HG02938 (cell line): Measurements from ENCODE around the gene CAMK2A.
A peak's percentile ranks its signal among the peaks of the same experiment; 100 is the strongest.
"Not testable (repeated sequence)": the region's sequence is repeated elsewhere in the genome, so short reads cannot be mapped to it uniquely, and the experiment has no call there.

Experiments
- ATAC-seq: cut with Tn5 transposase; IDR thresholded peaks from one replicate; pipeline ENCODE4 v1.9.1; 2021; ENCODE audit warnings: mild to moderate bottlenecking, moderate library complexity; ENCODE audit not compliant: unreplicated experiment

Gene CAMK2A

DNA sequence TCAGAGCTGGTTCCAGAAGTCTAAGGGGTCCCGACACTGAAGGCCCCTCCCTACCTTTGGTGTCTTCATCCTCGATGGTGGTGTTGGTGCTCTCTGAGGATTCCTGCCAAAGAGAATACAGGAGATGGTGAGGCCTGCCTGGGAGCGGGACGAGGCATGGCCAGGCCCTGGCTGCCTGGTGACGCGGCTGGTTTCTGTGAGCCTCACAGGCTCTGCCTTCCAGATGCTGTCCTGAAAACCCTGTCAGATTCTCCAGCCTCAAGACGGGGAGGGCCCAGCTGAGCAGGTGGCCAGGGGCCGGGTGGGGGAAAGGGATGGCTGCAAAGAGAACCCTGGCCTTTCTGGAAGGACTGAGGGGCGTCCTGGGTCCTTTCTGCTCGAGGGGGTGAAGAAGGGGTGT is 50.9 kb downstream of the CAMK2A start:
- ATAC-seq, result no peak

DNA sequence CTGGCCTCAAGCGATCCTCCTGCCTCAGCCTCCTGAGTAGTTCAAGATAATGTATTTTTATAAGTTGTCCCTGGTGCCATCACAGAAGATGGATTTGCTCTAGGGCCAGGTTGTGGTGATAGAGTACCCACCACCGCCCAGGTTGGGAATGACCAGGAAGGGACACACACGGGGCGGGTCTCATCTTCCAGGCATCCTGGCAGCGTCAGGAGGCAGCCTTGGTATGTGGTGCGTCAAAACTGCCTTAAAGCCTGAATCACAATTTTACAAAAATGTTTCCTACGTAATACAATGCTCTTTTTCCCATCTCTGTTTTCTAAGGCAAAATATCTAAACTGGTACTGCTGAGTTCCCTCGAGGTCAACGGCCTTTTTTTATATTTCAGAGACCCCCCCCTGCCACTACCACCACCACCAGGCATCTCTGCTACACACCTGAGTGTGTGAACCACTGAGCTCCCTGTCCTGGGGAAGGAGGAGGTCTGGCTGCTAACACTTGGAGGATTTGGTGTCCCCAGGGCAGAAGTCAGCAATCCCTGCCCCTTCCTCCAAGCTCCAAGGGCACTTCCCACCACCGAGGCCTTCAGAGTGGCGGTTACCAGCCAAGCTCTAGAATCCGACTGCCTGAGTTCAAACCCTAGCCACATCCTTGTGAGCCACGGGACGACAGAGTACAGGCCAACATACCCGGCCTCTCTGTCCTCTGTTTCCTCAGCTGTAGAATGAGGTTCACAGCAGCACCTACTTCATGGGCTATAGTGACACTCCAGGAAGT is 52.4 kb downstream of the CAMK2A start:
- ATAC-seq, result no peak

DNA sequence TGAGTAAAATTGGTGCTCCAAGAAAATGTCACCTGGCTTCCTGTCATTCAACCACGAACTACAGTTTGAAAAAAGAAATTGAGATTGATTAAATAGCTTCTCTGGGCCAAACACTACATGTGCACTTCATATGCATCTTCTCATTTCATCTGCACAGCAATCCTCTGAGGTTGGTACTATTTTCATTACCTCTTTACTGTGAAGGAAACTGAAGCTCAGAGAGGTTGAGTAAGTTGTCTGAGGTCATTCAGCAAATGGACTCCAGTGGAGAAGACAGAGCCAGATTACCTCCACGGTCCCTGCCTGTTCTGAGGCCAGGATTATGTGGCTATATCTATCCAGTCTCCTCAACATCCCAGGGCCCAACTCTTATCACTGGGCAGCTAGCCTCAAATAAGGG is 53.3 kb downstream of the CAMK2A start:
- no peak for ATAC-seq

DNA sequence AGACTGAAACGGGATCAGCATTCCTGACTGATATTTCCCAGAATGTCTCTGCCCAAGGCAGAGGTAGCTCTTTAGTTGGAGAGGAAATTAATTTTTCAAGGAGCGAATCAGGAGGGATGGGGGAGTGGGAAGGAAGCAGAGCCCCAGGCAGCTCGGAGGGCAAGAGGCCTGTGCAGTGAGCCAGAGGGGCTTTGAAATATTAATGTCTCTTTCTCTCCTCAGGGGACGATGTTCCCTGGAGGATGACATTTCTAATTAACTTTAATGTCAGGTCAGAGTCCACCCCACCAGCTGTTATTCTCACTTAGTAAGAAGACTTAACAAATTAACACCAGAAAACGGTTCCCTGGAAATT is 54.1 kb downstream of the CAMK2A start:
- no peak for ATAC-seq

DNA sequence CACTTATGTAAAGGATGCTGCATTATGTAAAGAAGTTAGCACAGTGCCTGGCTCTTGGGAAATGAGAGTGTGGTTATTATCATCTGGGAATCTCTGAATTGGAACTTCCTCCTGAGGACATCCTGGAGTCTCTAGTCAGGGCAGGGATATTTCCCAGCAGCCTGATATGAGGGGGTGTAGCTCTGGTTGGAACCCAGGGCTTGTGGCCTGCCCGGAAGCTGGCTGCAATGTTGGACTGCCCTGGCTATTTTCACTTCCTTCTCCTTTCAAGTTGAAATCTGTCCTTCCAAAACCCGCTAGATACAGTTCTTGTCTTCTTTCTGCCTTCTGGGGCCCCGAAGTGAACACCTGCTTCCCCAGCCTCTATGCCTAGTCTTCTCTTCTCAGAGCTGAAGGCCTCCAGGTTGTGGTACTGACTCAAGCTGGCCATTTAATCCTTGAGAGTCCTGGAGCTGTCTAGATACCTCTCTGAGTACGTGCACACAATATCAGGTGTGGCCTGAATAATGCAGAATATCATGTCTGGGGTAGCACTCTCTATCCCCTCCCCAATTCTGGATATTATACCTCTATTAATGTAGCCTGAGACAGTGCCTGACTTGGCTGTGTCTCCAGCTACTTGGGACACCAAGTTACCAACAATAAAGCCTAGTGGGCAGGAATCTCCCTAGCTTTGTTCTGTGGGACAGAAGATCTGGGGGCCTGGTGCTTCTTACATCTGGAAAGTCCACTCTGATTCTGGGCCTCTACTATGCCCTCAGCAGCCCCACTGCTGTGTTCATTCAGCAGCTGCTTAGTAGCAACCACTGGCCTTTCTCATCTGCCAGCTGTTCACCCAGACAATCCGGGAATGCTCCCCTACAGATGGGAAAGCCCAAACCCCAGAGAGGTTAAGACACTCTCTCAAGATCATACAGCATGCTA is 54.7 kb downstream of the CAMK2A start:
- ATAC-seq, result no peak

DNA sequence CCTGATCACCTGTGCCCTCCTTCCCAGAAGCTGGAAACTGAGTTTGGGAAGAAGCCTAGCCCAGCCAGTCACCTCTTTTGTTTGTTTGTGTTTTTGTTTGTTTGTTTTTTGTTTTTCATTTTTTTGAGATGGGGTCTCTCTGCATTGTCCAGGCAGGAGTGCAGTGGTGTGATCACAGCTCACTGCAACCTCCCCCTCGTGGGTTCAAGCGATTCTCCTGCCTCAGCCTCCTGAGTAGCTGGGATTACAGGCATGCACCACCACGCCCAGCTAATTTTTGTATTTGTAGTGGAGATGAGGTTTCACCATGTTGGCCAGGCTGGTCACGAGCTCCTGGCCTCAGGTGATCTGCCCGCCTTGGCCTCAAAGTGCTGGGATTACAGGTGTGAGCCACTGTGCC is 55.9 kb downstream of the CAMK2A start:
- ATAC-seq, result not testable (repeated sequence)

DNA sequence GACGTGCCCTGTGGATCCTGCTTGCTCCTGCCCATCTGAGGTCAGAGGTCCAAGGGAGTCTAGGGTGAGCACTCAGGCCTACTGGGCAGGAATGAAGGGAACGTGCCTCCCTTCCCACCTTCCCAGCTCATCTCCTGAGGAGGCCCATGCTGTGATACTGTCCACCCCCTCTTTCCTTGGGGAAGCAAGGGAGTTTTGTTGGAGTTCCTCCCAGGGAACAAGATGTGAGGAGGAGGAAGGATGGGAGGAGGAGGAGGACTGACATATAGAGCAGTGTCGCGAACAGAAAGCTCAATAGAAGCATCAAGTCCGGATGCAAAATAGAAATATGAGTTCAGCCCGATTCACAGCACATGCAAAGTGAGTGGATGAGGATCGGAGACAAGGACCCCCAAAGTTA is 58.7 kb downstream of the CAMK2A start:
- ATAC-seq, result no peak

DNA sequence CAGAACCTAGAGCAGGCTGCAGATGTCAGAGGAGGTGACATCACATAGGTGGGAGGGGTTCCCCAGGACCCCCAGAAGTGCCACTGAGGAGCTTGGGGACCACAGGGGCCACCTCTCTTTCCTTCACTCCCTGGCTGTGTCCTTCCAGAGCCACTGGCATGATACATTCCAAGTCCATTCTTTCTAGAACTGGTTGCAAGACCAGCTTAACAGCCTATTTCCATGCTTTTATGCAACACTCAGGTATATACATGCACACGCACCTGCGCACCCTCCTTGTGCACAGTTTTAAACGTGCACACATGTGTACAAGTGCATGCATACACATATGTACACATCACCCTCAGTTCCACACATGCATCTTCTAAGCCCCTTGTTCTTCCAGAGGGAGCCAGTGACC is 60.0 kb downstream of the CAMK2A start:
- no peak for ATAC-seq

DNA sequence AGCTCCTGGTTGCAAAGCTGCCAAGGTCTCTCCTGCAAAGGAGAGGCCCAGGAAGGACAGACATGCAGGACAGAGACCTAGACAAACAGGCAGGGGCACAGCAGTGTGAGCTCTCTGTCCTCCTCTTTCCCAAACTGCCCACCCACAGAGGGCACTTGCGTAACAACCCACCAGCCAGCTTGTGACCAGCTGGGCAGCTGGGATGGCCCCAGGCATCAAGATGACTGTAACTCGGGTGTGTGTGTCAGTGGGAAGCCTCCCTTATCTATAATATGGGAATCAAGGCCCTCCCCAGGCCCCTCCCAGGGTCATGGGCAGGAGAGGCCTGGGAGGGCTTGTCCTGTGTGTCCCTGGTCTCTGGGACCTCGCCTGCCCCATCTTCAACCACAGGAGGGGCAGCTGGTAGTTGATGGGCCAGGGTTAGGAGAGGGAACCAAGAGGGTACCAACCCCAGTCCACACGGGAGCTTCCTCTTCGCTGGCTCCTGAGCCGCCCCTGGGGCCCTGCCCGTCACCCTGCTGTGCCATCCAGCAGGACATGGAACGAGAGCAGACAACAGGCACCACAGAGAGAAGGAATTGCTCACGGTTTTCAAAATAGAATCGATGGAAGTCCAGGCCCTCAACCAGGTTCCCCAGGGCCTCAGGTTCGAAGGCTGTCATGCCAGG is 61.8 kb downstream of the CAMK2A start:
- ATAC-seq, result no peak

DNA sequence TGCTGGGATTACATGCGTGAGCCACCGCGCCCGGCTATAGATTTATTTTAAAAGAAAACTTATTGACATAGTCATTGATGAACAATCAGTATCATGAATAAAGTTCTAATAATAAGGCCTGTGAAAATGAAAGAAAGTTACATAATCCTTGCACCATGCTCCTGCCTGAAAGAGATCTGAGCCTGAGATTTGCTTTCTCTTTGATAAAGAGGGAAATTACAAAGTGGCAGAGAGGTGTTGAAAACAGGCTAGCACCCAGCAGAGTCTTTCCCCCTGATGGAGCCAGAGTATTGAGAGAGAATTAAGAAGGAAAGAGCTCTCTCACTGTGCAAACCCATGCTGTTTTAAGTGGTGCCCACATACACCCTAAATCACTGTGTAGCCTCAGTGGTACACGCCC is 62.5 kb downstream of the CAMK2A start:
- ATAC-seq, result no peak

DNA sequence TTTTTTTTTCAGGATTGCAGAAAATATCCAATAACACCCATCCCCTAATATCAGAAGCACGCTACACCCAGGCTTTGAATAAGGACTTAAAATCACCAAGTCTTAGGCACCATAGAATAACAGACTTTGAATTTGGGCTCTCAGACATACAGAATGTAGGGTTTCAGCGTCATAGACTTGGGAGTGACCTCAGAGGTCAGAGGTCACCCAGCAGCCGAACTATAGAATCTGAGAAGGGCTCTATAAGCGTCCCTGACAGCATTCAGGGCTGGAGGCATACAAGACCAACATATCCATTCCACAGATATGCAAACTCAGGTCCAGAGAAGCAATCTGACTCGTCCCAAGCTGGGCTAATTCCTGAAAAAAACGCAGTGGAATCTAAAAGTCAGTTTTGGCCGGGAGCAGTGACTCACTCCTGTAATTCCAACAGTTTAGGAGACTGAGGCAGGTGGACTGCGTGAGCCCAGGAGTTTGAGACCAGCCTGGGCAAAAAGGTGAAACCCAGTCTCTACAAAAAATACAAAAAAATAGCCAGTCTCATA is 65.0 kb downstream of the CAMK2A start:
- no peak for ATAC-seq

DNA sequence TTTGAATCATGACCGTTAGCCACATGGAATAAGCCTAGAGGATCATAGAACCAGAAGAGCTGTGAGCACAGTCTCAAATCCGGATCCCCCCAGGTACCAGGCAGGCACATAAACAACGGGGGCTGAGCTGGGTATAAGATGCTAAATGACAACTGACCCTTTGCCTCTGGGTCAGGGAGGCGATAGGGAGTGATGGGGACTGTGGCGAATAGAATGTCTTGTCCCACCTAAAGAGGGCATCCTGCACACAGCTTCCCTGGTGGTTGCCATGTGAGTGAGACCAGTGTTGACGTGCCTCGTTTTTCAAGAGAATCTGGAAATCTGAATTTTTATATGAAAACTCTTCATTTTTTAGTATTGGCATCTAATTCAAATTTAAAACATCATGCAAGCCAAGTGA is 66.1 kb downstream of the CAMK2A start:
- ATAC-seq, result no peak

DNA sequence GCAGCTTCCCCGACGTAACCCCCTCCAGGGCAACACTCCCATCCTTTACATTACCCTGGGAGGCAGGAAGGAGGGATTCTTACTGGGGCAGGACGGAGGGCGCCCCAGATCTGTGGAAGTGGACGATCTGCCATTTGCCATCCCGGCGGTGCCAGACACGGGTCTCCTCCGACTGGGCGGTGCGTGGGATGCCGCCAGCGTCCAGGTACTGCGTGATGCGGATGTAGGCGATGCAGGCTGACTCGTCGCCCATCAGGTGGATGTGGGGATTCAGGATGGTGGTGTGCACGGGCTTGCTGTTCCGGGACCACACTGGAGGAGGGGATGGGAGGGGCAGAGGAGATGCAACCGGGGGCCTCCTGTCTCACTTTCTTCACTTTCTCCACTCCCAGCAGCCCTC is 66.7 kb downstream of the CAMK2A start:
- no peak for ATAC-seq

DNA sequence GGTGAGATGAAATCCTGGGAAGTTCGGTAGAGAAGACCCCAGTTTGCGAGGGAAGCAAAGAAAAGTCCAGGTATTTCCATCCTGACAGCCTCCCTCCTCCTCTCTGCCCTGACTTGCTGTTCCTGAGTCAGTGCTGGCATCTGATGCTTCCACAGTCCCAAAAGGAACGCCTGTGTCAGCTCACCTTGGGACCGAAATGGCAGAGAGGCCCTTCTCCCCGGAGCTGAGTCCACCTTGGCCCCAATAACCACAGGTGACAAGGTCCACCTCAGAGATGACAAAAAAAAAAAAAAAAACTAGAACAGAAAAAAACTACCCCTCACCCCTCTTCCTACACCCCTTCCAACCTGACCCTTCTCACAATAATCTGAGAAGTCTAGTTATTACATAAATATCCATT is 68.1 kb downstream of the CAMK2A start:
- no peak for ATAC-seq

DNA sequence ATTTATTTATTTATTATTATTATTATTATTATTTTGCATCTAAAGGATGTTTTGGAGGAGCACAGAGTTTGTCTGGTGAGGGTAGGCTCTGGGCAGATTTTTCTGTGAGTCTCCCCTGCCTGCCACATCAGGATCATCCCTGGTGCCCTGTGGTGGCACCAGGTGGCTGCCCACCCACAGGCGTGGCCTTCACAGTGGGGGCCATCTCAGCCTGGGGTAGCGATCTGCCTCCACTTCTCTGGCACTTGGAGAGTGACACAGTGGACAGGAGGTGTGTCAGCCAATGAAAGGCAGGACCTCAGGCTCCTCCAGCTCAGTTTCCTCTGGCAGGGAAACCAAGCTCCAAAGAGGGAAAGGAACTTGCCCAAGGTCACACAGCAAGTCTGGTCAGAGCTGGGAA is 69.7 kb downstream of the CAMK2A start:
- no peak for ATAC-seq

DNA sequence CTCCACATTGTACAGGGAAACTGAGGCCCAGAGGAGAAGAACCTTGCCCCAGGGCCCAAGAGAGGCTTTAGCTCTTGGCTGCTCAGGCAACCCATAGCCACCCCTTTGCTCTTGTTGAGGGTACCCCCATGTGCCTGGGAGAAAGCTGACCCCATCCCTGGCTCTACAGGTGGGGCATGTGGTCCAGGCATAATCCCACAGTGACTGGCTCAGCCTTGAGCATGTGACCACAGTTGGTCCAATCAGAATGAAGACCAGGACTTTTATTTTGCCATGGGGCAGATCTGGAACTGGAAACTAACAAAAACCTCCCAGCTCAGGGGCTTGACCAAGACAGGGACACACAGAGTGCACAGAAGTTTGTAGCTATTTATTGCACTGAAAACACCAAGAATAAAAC is 70.4 kb downstream of the CAMK2A start:
- no peak for ATAC-seq

DNA sequence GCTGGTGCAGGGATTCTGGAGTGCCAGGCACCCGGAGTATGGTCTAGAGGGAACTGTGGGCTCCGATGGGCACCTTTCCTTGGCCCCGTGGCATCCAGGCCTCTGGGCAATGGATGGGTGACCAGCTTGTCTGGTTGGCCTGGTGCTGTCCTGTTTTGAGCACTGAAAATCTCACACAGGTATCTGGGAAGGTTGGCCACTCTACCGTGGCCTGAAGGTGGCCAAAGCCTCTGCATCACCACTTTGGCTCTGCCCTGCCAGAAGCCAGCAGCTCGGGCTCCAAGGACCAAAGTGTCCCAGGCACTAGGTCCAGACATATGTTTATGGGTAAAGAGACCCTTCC is 70.9 kb downstream of the CAMK2A start:
- ATAC-seq, result no peak

DNA sequence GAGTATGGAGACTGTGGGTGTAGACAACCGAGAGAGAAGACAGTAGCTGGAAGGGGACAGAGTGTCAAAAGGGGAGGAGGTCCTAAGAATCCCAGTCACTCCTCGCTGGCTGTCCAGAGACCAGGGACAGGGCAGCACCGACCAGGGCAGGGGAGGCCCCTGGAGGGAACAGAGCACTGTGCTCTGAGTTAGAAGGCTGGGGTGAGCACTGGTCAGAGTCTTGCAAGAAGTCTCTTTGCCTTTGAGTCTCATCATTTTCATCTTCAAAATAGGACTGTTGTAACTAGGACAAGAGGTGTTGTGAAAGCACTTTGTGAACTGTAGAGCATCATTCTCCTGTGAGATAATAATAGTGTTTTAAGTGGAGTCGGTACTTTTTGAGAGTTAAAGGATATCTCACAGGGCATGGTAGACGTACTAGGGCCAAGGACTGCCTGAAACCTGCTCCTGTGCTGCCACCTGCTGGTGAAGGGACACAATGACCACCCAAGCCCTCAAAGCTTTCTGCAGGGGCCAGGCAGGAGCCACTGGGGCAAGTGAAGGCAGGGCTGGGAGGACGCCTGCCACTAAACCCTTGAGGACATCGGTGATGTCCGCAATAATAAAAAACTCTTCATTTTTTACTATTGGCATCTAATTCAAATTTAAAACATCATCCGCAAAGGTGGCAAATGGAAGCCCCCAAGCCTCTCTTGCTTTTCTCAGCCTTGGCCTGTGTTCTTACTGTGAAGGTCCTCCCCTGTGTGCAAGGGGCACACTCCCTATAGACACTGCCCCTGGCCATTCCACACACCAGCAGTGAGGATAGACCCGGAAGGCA is 71.5 kb downstream of the CAMK2A start:
- peak; percentile 83 for ATAC-seq

DNA sequence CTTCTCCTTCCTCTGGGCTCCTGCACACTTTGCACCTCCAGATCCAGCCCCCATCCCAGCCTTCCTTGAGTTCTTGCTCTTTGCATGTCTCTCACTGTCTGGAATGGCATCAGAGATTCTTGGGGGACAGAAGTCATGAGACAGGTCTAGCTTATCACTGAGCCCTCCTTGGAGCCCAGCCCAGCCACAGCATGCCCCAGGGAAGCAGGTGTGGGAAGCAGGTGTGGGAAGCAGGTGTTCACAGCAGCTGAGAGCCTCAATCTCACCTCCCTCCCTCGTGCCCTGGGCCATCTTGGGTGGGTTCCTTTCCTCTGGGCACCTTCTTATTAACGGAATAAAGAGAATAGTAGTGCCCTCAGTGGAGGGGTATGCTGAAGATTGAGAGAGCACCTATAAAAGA is 72.5 kb downstream of the CAMK2A start:
- ATAC-seq, result no peak

DNA sequence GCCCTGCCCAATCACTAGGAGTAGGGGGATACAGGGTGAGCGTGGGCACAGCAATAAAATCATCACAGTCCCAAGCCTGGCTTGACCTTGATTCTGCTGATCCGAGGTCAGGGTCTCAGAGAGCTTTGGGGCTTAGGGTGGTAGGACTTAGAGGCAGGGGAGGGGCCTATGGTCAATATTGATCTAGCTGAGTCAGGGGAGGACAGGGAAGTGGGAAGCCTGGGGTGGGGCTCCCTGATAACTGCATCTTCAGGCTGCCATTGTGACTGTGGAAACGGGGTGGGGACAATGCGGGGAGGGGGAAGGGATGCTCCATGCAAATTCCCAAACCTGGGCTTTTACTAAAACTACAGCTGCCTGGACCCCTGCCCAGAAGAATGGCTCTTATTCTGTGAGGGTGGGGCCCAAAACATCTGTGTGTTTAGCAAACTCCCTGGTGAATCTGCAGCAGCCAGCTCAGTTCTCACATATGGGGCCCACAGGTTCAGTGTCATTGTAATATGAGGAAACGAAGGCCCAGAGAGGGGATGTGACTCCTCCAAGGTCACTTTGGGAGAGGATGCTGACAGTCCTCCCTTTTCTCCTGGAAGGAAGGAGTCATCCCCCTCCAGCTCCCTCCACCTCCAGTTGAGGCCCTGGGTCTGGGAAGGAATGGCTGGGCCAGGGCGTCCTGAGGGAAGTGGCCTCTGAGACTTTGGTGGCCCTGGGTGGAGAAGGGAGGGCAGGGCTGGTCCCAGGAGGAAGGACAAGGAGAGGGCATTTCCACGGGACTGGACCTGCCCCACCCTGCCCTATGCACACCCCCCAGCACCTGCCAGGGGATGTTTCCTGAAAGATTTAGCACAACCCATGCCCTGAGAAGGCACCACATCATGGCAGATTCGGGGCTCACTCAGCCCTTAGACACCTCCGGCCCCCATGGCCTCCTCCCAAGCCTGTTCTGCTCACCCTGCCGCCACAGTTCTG is 73.3 kb downstream of the CAMK2A start:
- ATAC-seq, result no peak
